IMR-90 (cell line): ENCODE data around the gene SORBS1. TPM values are rescaled to one million over a fixed set of nuclear protein-coding genes. Genes with fewer than 3 reads are reported as not detected.

Experiments
- ATAC-seq: fragments of 200-7000 bp; cut with Tn5 transposase; 2 replicates; pipeline ENCODE4 v1.9.1; 2020; ENCODE audit warnings: low read depth, mild to moderate bottlenecking, moderate library complexity
- BruUV-seq: library from RNA; stranded (reverse); fragments of 400-500 nt; replicated peaks from 2 replicates; lab custom pipeline; 2021; lab: Mats Ljungman, UMichigan
- CTCF ChIA-PET: fragments of 300-600 bp; formaldehyde crosslinking; extraction: SDS; loops from one replicate; lab custom pipeline; 2021; ENCODE audit warnings: antibody characterized with exemption; lab: Yijun Ruan, JAX
- POLR2A ChIA-PET: fragments of 300-600 bp; sonication (Branson Sonifier 250); formaldehyde crosslinking; loops from one replicate; lab custom pipeline; 2022; ENCODE audit warnings: antibody characterized with exemption; ENCODE audit not compliant: unreplicated experiment; lab: Charles Lee
- DNase-seq: peaks from one replicate; pipeline ENCODE4 v3.0.0; 2013
- H2AFZ ChIP-seq: replicated peaks from 2 replicates; pipeline ENCODE3; 2013; ENCODE audit warnings: low read length, mild to moderate bottlenecking; ENCODE audit not compliant: poor library complexity
- H2AK5ac ChIP-seq: 2 replicates; pipeline ENCODE4 v1.6.1; 2013; ENCODE audit warnings: low read depth, low read length, inconsistent platforms
- H2AK9ac ChIP-seq: replicated peaks from 2 replicates; pipeline ENCODE3; 2013; ENCODE audit warnings: mild to moderate bottlenecking, low read depth, low read length, moderate library complexity; ENCODE audit not compliant: poor library complexity
- H2BK120ac ChIP-seq: 2 replicates; pipeline ENCODE4 v1.6.1; 2013; ENCODE audit warnings: low read depth, low read length, inconsistent platforms
- H2BK15ac ChIP-seq: 3 replicates; pipeline ENCODE4 v1.6.1; 2013; ENCODE audit warnings: low read depth, low read length, inconsistent platforms
- H2BK20ac ChIP-seq: 2 replicates; pipeline ENCODE4 v1.6.1; 2013; ENCODE audit warnings: low read depth, mild to moderate bottlenecking, inconsistent platforms, low read length, moderate library complexity
- H2BK5ac ChIP-seq: 2 replicates; pipeline ENCODE4 v1.6.1; 2013; ENCODE audit warnings: mild to moderate bottlenecking, low read depth, low read length, inconsistent platforms; ENCODE audit not compliant: poor library complexity, severe bottlenecking
- H3K14ac ChIP-seq: replicated peaks from 2 replicates; pipeline ENCODE4 v1.6.1; 2013; ENCODE audit warnings: low read depth, low read length, inconsistent platforms
- H3K18ac ChIP-seq: 2 replicates; pipeline ENCODE4 v1.6.1; 2013; ENCODE audit warnings: low read depth, low read length, control low read depth
- H3K23ac ChIP-seq: 2 replicates; pipeline ENCODE4 v1.6.1; 2013; ENCODE audit warnings: low read depth, low read length, inconsistent platforms
- H3K27ac ChIP-seq: 2 replicates; pipeline ENCODE4 v1.5.1; 2013; ENCODE audit warnings: mild to moderate bottlenecking, control low read depth, low read length; ENCODE audit not compliant: insufficient read depth
- H3K27me3 ChIP-seq: 2 replicates; pipeline ENCODE4 v1.6.1; 2013; ENCODE audit warnings: low read length; ENCODE audit not compliant: control insufficient read depth, insufficient read depth
- H3K36me3 ChIP-seq: 2 replicates; pipeline ENCODE4 v1.6.1; 2013; ENCODE audit warnings: low read length, mixed read lengths; ENCODE audit not compliant: control insufficient read depth, insufficient read depth
- H3K4ac ChIP-seq: 2 replicates; pipeline ENCODE4 v1.6.1; 2013; ENCODE audit warnings: low read depth, low read length, inconsistent platforms
- H3K4me1 ChIP-seq: 2 replicates; pipeline ENCODE4 v1.6.1; 2013; ENCODE audit warnings: low read length, mixed read lengths; ENCODE audit not compliant: control insufficient read depth, insufficient read depth
- H3K4me2 ChIP-seq: 2 replicates; pipeline ENCODE4 v1.6.1; 2013; ENCODE audit warnings: low read depth, mild to moderate bottlenecking, control low read depth, low read length, moderate library complexity
- H3K4me3 ChIP-seq: 2 replicates; pipeline ENCODE4 v1.5.1; 2013; ENCODE audit warnings: low read depth, mild to moderate bottlenecking, control low read depth, low read length, moderate library complexity; ENCODE audit not compliant: insufficient read depth
- H3K56ac ChIP-seq: 2 replicates; pipeline ENCODE4 v1.6.1; 2013; ENCODE audit warnings: low read length, inconsistent platforms; ENCODE audit not compliant: insufficient read depth; ENCODE audit errors: extremely low read depth
- H3K79me1 ChIP-seq, 2 experiments: 2 replicates each; pipeline ENCODE4 v1.6.1; 2013; ENCODE audit warnings: low read length in 2 of 2, inconsistent platforms in 1 of 2, low read depth in 1 of 2
- H3K9ac ChIP-seq: 2 replicates; pipeline ENCODE4 v1.6.1; 2013; ENCODE audit warnings: low read depth, low read length, control low read depth
- H3K9me1 ChIP-seq: 2 replicates; pipeline ENCODE4 v1.6.1; 2013; ENCODE audit warnings: low read length, inconsistent platforms; ENCODE audit not compliant: insufficient read depth
- H3K9me3 ChIP-seq: 2 replicates; pipeline ENCODE4 v1.6.1; 2013; ENCODE audit warnings: low read length; ENCODE audit not compliant: control insufficient read depth, insufficient read depth
- H4K20me1 ChIP-seq: 2 replicates; pipeline ENCODE4 v1.6.1; 2013; ENCODE audit warnings: low read length, inconsistent platforms; ENCODE audit not compliant: insufficient read depth
- H4K5ac ChIP-seq: 2 replicates; pipeline ENCODE4 v1.6.1; 2013; ENCODE audit warnings: mild to moderate bottlenecking, low read depth, low read length, control low read depth
- H4K8ac ChIP-seq, 2 experiments: 2 replicates each; pipeline ENCODE4 v1.6.1; 2013; ENCODE audit warnings: low read depth in 2 of 2, low read length in 2 of 2, control low read depth in 1 of 2, inconsistent platforms in 1 of 2
- H4K91ac ChIP-seq: 2 replicates; pipeline ENCODE4 v1.6.1; 2013; ENCODE audit warnings: low read depth, low read length, inconsistent platforms; ENCODE audit not compliant: insufficient read depth
- CEBPB ChIP-seq: IDR thresholded peaks from 2 replicates; pipeline ENCODE4 v1.6.1; 2012; ENCODE audit warnings: low read depth, low read length, improper control_type of control experiment
- CHD1 ChIP-seq: IDR thresholded peaks from 2 replicates; pipeline ENCODE4 v1.6.1; 2012; ENCODE audit warnings: low read depth, low read length, improper control_type of control experiment
- CTCF ChIP-seq: conservative IDR thresholded peaks from 2 replicates; pipeline ENCODE4 v1.5.1; 2012; ENCODE audit warnings: mild to moderate bottlenecking, low read depth, low read length, improper control_type of control experiment
- MAFK ChIP-seq: IDR thresholded peaks from 2 replicates; pipeline ENCODE4 v1.6.1; 2012; ENCODE audit warnings: low read depth, low read length, improper control_type of control experiment
- MAZ ChIP-seq: IDR thresholded peaks from 2 replicates; pipeline ENCODE4 v1.6.1; 2012; ENCODE audit warnings: low read depth, mild to moderate bottlenecking, low read length, improper control_type of control experiment, moderate library complexity, borderline replicate concordance
- MXI1 ChIP-seq: IDR thresholded peaks from 2 replicates; pipeline ENCODE4 v1.6.1; 2012; ENCODE audit warnings: low read depth, mild to moderate bottlenecking, low read length, moderate library complexity, borderline replicate concordance
- RAD21 ChIP-seq: IDR thresholded peaks from 2 replicates; pipeline ENCODE4 v1.6.1; 2012; ENCODE audit warnings: low read length, improper control_type of control experiment
- RCOR1 ChIP-seq: IDR thresholded peaks from 2 replicates; pipeline ENCODE4 v1.6.1; 2012; ENCODE audit warnings: mild to moderate bottlenecking, low read length, improper control_type of control experiment; ENCODE audit not compliant: insufficient replicate concordance
- WGBS, 2 experiments: methylation state at CpG; one replicate each; pipeline versions ENCODE4 v1.1.5 to v1.1.7; 2013; ENCODE audit warnings: missing lambda C conversion rate in 2 of 2; ENCODE audit not compliant: insufficient read length in 1 of 2; ENCODE audit errors: extremely low coverage in 2 of 2; 5-methylcytosine and 5-hydroxymethylcytosine counted together
- dilution Hi-C: fragments of 300-500 bp; cut with HindIII; formaldehyde crosslinking; loops from one replicate; pipeline ENCODE4 v1.14.3; 2018; ENCODE audit warnings: low sequenced_read_pairs; ENCODE audit not compliant: unreplicated experiment
- in situ Hi-C: fragments of 300-500 bp; cut with MboI; formaldehyde crosslinking; loops from 3 replicates; pipeline ENCODE4 v1.14.3; 2019; ENCODE audit warnings: low sequenced_read_pairs, inconsistent platforms, mixed read lengths
- intact Hi-C: fragments of 100-400 bp; cut with micrococcal nuclease; formaldehyde crosslinking; loops from 2 replicates; pipeline ENCODE4 v1.10.0; 2022
- polyA plus RNA-seq, 3 experiments: library from polyadenylated mRNA; depleted of rRNA; stranded (reverse); fragments of >200 nt; gene quantifications; 2 replicates each; pipeline ENCODE4 v1.2.3, GENCODE V29; 2012; ENCODE audit warnings: low replicate concordance in 1 of 3
- total RNA-seq: library from RNA; depleted of rRNA; stranded (reverse); fragments of >200 nt; gene quantifications from 2 replicates; pipeline ENCODE4 v1.2.3, GENCODE V29; 2012

SORBS1 gene
- total and polyA plus RNA-seq, 2 of the 4 experiments (the other 2 are of a cell fraction): 0.18 to 0.32 TPM

- Histone ChIP-seq H2AK9ac (no peak overlapping the region), H2BK5ac (no peak overlapping the region), H2AK5ac (no peak overlapping the region), H4K8ac (no peak overlapping the region), H2BK20ac (no peak overlapping the region), H4K5ac (no peak overlapping the region), H3K9ac (no peak overlapping the region), H2BK15ac (no peak overlapping the region), H4K91ac (no peak overlapping the region), H2AFZ (no peak overlapping the region), H3K18ac (no peak overlapping the region), H3K23ac (no peak overlapping the region), H3K27ac (no peak overlapping the region), H3K56ac (no peak overlapping the region), H2BK120ac (no peak overlapping the region), H3K4ac (no peak overlapping the region), H3K79me1 (no peaks in the 10 kb centered on the region), H3K4me1 (no peaks in the 10 kb centered on the region), H3K36me3 (no peaks in the 10 kb centered on the region), H3K9me3 (no peaks in the 10 kb centered on the region), H3K4me2 (no peak overlapping the region), H3K9me1 (no peaks in the 10 kb centered on the region), H3K14ac (no peak overlapping the region), H3K4me3 (no peak overlapping the region), H3K27me3 (peaks cover 7% of the 10 kb centered on the region), H4K20me1 (no peaks in the 10 kb centered on the region)
- POLR2A ChIA-PET: no interaction called here
- intact Hi-C loops (no loop called here), in situ Hi-C loops (no loop called here), dilution Hi-C loops (no loop called here)
- WGBS, 2 experiments: no CpG with 5 or more reads among the region's 7 CpGs
- no peak for DNase-seq
- CTCF ChIA-PET: interaction anchor here (0.6 kb wide), 1 partner anchor 135 kb away, joined by 5 read pairs; no protein-coding TSS in a partner anchor
- ATAC-seq: no peak
- TF ChIP-seq CEBPB: no peak
- no peak for TF ChIP-seq RCOR1
- TF ChIP-seq CTCF: no peak
- no peak for TF ChIP-seq RAD21
- TF ChIP-seq MAZ: no peak
- no peak for TF ChIP-seq MAFK
- no peak for TF ChIP-seq MXI1
- no peak for TF ChIP-seq CHD1
- no TSS peak for BruUV-seq
Observed at GRCh38 chr10:95565336-95565735, 4.2 kb upstream of the SORBS1 start.
